Fibroblast of mammary gland (primary cell): Measurements from ENCODE around the gene GRIN3B.

Experiments used
- DNase-seq: peaks from one replicate; pipeline ENCODE4 v3.0.0-alpha.2; 2010; ENCODE audit warnings: low read depth
- H3K4me3 ChIP-seq: 2 replicates; pipeline ENCODE4 v1.5.1; 2011; ENCODE audit warnings: low read depth, mild to moderate bottlenecking, low read length, moderate library complexity; ENCODE audit not compliant: control insufficient read depth
- CTCF ChIP-seq: conservative IDR thresholded peaks from 2 replicates; pipeline ENCODE4 v1.5.1; 2011; ENCODE audit warnings: low read depth, low read length, inconsistent platforms; ENCODE audit not compliant: control insufficient read depth, insufficient read depth

GRIN3B gene

GRCh38 chr19:1013218-1013617 lies 13.0 kb downstream of the GRIN3B start:
- TF ChIP-seq CTCF, result no peak
- DNase-seq, result no peak
- H3K4me3 ChIP-seq, result no peak overlapping the region

GRCh38 chr19:1014161-1015060 lies 14.2 kb downstream of the GRIN3B start:
- DNase-seq, result no peak
- TF ChIP-seq CTCF, result no peak
- no peak overlapping the region for H3K4me3 ChIP-seq

GRCh38 chr19:1015061-1015781 lies 15.0 kb downstream of the GRIN3B start:
- no peak overlapping the region for H3K4me3 ChIP-seq
- TF ChIP-seq CTCF, result no peak
- DNase-seq, result no peak

GRCh38 chr19:1015782-1016646 lies 15.8 kb downstream of the GRIN3B start:
- no peak for TF ChIP-seq CTCF
- no peak overlapping the region for H3K4me3 ChIP-seq
- no peak for DNase-seq

- peak; percentile 87 for DNase-seq
- no peak overlapping the region for H3K4me3 ChIP-seq
- TF ChIP-seq CTCF, result no peak
Observed at GRCh38 chr19:1016647-1017114, 16.5 kb downstream of the GRIN3B start.
